ENCODE data around the gene RALGAPA2. TPM values are rescaled to one million over a fixed set of nuclear protein-coding genes. Genes with fewer than 3 reads are reported as not detected.

Gene RALGAPA2
- total RNA-seq, 1 experiment from 2014 or later = 18.2 TPM

- TF ChIP-seq PRDM15 (CRISPR knock-in tag; IDR thresholded peaks at IDR 0.05) (no peak), SMAD4 (CRISPR knock-in tag; IDR thresholded peaks at IDR 0.05) (no peak), CBFB (CRISPR knock-in tag; IDR thresholded peaks at IDR 0.05; ENCODE audit: low read depth) (no peak), ZNF263 (CRISPR knock-in tag; IDR thresholded peaks at IDR 0.05; ENCODE audit: low read depth) (no peak), OVOL2 (CRISPR knock-in tag; IDR thresholded peaks at IDR 0.05; ENCODE audit: borderline replicate concordance) (no peak), E2F4 (CRISPR knock-in tag; IDR thresholded peaks at IDR 0.05; ENCODE audit: borderline replicate concordance, low read depth) (no peak)
Observed at GRCh38 chr20:20535051-20535450, 177.4 kb downstream of the RALGAPA2 start (continued).

GRCh38 chr20:20531283-20531682 is 181.2 kb downstream of the RALGAPA2 start:
- peaks cover 14% of the 10 kb centered on the region for H3K4me1 Mint-ChIP-seq
- ATAC-seq (no peak), DNase-seq (ENCODE audit: low spot score) (no peak)
- H3K9me3 Mint-ChIP-seq = no peaks in the 10 kb centered on the region
- POLR2A ChIA-PET = no interaction called here
- H3K27me3 Mint-ChIP-seq (ENCODE audit: low read depth) = no peaks in the 10 kb centered on the region
- no peak overlapping the region for H3K4me3 Mint-ChIP-seq
- TF ChIP-seq EMX1 (CRISPR knock-in tag; IDR thresholded peaks at IDR 0.05) (no peak), MYBL2 (CRISPR knock-in tag; IDR thresholded peaks at IDR 0.05) (no peak), STAT6 (CRISPR knock-in tag; conservative IDR thresholded peaks at IDR 0.05; ENCODE audit: low read depth) (no peak), NFATC4 (CRISPR knock-in tag; IDR thresholded peaks at IDR 0.05) (no peak), RORB (CRISPR knock-in tag; IDR thresholded peaks at IDR 0.05) (no peak), NR3C1 (CRISPR knock-in tag; conservative IDR thresholded peaks at IDR 0.05; ENCODE audit: low read depth) (no peak), NFE2L1 (CRISPR knock-in tag; IDR thresholded peaks at IDR 0.05) (no peak), FOXK1 (CRISPR knock-in tag; IDR thresholded peaks at IDR 0.05) (no peak), ZNF121 (CRISPR knock-in tag; IDR thresholded peaks at IDR 0.05) (no peak), GRHL2 (CRISPR knock-in tag; IDR thresholded peaks at IDR 0.05; ENCODE audit: insufficient replicate concordance, severe bottlenecking) (no peak), AR (CRISPR knock-in tag; IDR thresholded peaks at IDR 0.05) (no peak), ZNF317 (CRISPR knock-in tag; IDR thresholded peaks at IDR 0.05; ENCODE audit: borderline replicate concordance, low read depth) (no peak), CDX4 (CRISPR knock-in tag; IDR thresholded peaks at IDR 0.05; ENCODE audit: borderline replicate concordance) (no peak), E2F1 (CRISPR knock-in tag; IDR thresholded peaks at IDR 0.05) (no peak), TCF7 (CRISPR knock-in tag; IDR thresholded peaks at IDR 0.05; ENCODE audit: low read depth) (no peak), SP1 (CRISPR knock-in tag; conservative IDR thresholded peaks at IDR 0.05) (no peak), E2F4 (CRISPR knock-in tag; IDR thresholded peaks at IDR 0.05; ENCODE audit: borderline replicate concordance, low read depth) (no peak), USF2 (CRISPR knock-in tag; IDR thresholded peaks at IDR 0.05) (no peak)
- CTCF ChIA-PET = interaction anchor here (1.1 kb wide), 1 partner anchor 63 kb away, joined by 3 read pairs; no protein-coding TSS in a partner anchor
- no peak overlapping the region for H3K27ac Mint-ChIP-seq
- H3K36me3 Mint-ChIP-seq = no peaks in the 10 kb centered on the region
